Omental fat pad (tissue), 4 donors: Measurements from ENCODE around the gene DNA2. TPM values are rescaled to one million over a fixed set of nuclear protein-coding genes. Genes with fewer than 3 reads are reported as not detected.

ENCODE experiments used
- ATAC-seq: fragments of 150-250 bp; one replicate; pipeline ENCODE4 v1.9.1; 2016; ENCODE audit warnings: mild to moderate bottlenecking, moderate library complexity; ENCODE audit not compliant: low FRiP score
- DNase-seq: peaks from one replicate; pipeline ENCODE4 v3.0.0-alpha.2; 2019; ENCODE audit warnings: low spot score
- total RNA-seq, 4 donors: library from RNA; depleted of rRNA; stranded (reverse); fragments of >200 nt; gene quantifications; one replicate each; pipeline ENCODE4 v1.1.0, GENCODE V29; 2016
- TF ChIP-seq, protein P1 (sequence below), 3 donors: fragments of 450-650 bp; IDR thresholded peaks; one replicate each; pipeline ENCODE4 v1.5.1; 2016 to 2017; ENCODE audit warnings: antibody characterized with exemption in 3 of 3, mild to moderate bottlenecking in 3 of 3, moderate library complexity in 2 of 3

DNA2 gene
- total RNA-seq, 4 donors from 2014 or later: 2.3 to 4.1 (median 3.3) TPM

DNA sequence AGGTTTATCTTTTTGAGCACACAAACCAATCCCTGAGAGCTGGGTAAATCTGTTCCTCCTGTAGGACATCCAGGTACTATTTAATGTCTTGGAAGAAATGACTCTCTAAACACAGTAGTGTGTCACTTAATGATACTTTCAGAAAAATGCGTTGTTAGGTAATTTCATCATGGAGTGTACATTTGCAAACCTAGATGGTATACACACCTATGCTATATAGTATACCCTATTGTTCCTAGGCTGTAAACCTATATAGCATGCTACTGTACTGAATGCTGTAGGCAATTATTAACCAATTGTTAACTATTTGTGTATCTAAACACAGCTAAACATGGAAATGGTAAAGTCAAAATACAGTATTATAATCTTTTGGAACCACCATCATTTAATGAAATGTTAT is 74.8 kb downstream of the DNA2 start:
- TF ChIP-seq, protein P1, sequence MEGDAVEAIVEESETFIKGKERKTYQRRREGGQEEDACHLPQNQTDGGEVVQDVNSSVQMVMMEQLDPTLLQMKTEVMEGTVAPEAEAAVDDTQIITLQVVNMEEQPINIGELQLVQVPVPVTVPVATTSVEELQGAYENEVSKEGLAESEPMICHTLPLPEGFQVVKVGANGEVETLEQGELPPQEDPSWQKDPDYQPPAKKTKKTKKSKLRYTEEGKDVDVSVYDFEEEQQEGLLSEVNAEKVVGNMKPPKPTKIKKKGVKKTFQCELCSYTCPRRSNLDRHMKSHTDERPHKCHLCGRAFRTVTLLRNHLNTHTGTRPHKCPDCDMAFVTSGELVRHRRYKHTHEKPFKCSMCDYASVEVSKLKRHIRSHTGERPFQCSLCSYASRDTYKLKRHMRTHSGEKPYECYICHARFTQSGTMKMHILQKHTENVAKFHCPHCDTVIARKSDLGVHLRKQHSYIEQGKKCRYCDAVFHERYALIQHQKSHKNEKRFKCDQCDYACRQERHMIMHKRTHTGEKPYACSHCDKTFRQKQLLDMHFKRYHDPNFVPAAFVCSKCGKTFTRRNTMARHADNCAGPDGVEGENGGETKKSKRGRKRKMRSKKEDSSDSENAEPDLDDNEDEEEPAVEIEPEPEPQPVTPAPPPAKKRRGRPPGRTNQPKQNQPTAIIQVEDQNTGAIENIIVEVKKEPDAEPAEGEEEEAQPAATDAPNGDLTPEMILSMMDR (IDR thresholded peaks at IDR 0.05): no peak
- DNase-seq (no peak), ATAC-seq (no peak)

DNA sequence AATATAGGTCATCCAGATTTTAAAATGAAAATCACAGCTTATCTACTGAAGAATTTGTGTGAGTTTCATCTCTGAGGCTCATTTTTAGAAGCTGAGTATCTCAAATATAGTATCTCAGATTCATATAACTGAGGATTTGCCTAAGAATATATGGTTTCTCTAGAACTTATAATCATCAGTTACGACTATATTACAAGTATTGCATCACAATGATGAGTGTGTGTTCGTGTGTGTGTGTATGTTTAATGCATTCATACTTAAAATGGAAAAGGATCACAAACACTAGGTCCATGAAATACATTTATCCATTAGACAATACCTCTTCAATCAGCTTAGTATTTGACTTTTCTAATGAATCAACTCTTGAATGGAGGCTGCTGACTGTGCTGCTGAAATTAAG is 86.0 kb downstream of the DNA2 start:
- DNase-seq: no peak
- TF ChIP-seq, protein P1 (IDR thresholded peaks at IDR 0.05): no peak
- ATAC-seq: no peak

DNA sequence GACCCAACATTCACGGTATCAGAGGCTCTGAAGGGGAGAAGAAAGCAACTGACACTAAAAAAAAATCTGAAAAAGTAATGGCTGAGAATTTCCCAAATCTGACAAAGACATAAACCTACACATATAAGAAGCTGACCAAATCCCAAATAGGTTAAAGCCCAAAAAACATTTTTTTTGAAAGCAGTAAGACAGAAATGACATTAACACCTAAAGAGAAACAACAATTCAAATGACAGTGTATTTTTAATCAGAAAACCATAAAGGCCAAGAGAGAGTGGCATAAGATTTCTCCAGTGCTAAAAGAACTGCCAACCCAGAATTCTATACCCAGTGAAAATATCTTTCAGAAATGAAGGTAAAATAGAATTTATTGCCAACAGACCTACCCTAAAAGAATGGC is 100.2 kb downstream of the DNA2 start:
- TF ChIP-seq, protein P1 (IDR thresholded peaks at IDR 0.05): no peak
- no peak for ATAC-seq
- DNase-seq: no peak

DNA sequence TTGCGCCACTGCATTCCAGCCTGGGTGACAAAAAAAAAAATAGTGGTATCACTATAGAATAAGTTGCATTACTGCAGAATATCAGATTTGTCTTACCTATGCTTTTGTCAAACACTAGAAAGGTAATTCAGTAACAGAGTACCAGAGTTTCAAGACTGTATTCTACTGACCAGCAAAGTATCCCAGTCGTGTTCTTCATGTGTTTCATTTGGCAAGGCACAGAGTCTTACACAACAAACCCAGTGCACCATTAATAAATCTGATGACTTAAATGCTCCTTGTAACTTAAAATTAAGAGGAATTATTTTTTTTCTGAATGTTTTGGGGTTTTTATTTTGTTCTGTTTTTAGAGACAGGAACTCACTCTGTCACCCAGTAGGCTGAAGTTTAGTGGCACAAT is 104.7 kb downstream of the DNA2 start:
- no peak for ATAC-seq
- no peak for DNase-seq
- TF ChIP-seq, protein P1 (IDR thresholded peaks at IDR 0.05): no peak

DNA sequence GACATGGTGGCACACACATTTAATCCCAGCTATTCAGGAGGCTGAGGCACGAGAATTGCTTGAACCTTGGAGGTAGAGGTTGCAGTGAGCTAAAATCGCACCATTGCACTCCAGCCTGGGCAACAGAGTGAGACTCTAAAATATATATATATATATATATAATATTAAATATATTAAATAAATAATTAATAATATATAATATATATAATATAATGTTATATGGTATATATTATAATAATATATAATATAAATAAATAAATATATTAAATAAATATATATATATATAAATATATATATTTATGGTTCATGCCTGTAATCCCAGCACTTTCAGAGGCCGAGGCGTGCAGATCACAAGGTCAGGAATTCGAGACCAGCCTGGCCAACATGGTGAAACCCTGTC is 105.2 kb downstream of the DNA2 start:
- ATAC-seq: no peak

DNA sequence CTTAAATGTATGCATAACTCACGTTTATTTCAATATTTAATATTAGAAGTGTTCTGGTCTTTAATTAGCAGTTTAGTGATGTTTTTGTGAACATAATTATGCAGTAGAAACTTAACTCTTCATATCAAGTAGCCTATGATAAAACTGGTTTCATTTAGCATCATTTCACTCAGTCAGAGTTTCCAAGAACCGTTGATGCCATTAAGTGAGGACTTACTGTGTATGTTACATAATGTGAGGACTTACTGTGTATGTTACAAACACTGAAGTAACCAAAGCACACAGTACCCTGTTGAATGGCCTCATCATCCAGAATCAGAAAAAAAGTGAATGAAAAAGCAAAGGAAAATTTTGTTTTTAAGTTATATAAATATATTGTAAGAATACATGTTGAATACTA is 106.2 kb downstream of the DNA2 start:
- DNase-seq (no peak), ATAC-seq (no peak)
- TF ChIP-seq, protein P1 (IDR thresholded peaks at IDR 0.05): no peak

More for the DNA sequence above, 105.2 kb downstream of the DNA2 start:
- no peak for DNase-seq
- TF ChIP-seq, protein P1 (IDR thresholded peaks at IDR 0.05): no peak

DNA sequence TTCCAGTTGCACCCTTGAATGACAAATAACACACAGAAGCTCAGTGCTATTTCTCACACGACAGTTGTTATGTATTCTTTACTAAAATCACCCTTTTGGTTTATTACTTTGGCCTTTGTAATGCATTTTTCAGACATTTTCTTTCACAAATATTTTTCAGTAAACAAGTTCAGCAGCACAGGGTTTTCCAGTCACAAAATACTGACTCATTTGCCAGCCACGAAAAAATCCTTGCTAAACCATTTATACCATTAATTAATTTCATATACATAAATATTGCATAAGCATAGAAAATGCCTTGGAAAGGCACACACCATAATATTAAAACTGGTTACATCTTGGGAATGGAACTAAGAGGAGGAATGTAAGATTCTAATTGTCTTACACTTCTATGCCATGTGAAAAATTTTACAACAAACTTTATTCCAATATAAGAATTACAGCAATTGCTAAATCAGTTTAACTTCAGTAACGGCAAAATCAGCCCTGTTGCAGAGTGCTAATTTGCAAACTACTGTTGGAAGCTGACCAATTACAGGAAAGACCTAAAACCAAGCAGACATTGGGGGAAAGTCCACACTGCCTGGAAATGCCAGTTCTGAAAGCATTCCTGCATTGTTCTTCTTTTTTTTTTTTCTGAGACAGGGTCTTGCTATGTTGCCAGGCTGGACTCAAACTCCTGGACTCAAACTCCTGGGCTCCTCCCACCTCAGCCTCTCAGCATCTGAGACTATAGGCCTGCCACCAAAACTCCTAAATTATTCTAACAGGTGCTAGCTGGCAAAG is 107.5 kb downstream of the DNA2 start:
- TF ChIP-seq, protein P1 (IDR thresholded peaks at IDR 0.05): no peak
- DNase-seq (no peak), ATAC-seq (no peak)
